HL-60 (cell line): ENCODE data around the gene PRDM16.

Experiments
- POLR2AphosphoS5 ChIP-seq: IDR thresholded peaks from 2 replicates; pipeline ENCODE4 v1.6.1; 2012; ENCODE audit warnings: low read depth
- SPI1 ChIP-seq: IDR thresholded peaks from 2 replicates; pipeline ENCODE4 v1.6.1; 2012; ENCODE audit warnings: low read depth, mild to moderate bottlenecking, borderline replicate concordance
- TF ChIP-seq, protein P1 (sequence below): IDR thresholded peaks from one replicate; pipeline ENCODE4 v1.5.1; 2011; ENCODE audit warnings: low read length, control low read depth, inconsistent platforms; ENCODE audit not compliant: insufficient read depth

DNA sequence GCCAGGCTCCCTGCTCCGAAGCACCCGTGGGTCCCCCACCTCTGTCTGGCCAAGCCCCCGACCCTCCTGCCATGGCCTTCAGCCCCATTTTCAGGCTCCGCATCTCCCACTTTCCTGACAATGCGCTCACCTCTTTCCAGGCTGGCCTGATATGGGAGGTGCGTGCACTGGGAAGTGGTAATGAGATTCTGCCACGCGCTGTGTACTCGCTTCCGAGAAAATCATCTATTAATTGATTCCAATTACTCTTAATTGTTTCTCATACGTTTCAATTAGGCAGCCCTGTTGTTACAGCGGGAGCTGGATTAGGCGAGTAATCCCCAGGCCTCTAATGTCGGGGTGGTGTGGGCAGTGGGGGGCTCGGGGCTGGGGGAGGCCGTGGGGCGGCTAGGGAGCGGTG, 263.0 kb downstream of the PRDM16 start:
- no peak for TF ChIP-seq POLR2AphosphoS5
- TF ChIP-seq, protein P1, sequence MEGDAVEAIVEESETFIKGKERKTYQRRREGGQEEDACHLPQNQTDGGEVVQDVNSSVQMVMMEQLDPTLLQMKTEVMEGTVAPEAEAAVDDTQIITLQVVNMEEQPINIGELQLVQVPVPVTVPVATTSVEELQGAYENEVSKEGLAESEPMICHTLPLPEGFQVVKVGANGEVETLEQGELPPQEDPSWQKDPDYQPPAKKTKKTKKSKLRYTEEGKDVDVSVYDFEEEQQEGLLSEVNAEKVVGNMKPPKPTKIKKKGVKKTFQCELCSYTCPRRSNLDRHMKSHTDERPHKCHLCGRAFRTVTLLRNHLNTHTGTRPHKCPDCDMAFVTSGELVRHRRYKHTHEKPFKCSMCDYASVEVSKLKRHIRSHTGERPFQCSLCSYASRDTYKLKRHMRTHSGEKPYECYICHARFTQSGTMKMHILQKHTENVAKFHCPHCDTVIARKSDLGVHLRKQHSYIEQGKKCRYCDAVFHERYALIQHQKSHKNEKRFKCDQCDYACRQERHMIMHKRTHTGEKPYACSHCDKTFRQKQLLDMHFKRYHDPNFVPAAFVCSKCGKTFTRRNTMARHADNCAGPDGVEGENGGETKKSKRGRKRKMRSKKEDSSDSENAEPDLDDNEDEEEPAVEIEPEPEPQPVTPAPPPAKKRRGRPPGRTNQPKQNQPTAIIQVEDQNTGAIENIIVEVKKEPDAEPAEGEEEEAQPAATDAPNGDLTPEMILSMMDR, result no peak
- TF ChIP-seq SPI1, result no peak
